Measurements from ENCODE around the gene SPN. TPM values are rescaled to one million over a fixed set of nuclear protein-coding genes. Genes with fewer than 3 reads are reported as not detected.

Gene SPN
- total and polyA plus RNA-seq, 9 of the 15 experiments (the other 6 are each of a cell fraction or from before 2014, with no cell fraction given): 24.3 to 225 (median 79.4) TPM

DNA sequence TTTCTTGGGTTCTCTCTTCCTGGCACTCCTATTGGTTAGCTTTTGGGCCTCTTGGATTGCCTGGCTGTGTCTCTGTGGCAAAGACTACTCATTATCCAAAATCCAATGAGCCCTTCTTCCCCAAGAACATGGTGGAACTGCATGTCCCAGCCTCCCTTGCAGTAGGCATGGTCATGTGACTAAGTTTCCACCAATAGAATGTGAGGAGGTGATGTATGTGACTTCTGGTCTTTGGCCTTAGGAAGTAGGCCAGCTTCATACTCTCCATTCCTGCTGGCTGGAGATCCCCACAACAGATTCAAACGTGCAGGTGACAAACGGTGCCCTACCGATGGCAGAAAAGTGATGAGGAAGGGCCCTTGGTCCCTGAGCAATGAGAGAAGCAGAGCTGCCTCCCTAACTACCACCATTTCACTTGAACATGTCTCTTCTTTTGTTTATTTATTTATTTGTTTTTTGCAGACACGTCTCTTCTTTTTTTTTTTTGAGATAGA, 17.3 kb upstream of the SPN start (continued):
- TF ChIP-seq SRSF9 (IDR thresholded peaks at IDR 0.05; ENCODE audit: borderline replicate concordance, low read depth, low read length) (no peak), SREBF2 (CRISPR knock-in tag; IDR thresholded peaks at IDR 0.05) (0 out of 2 replicates have a peak, but pooled peaks have one; percentile 64), ZC3H11A (IDR thresholded peaks at IDR 0.05; ENCODE audit: low read depth, low read length) (no peak), MTA3 (IDR thresholded peaks at IDR 0.05; ENCODE audit: borderline replicate concordance) (0 out of 2 replicates have a peak, but pooled peaks have one; percentile 34), XRCC5 (IDR thresholded peaks at IDR 0.05; ENCODE audit: low read depth, low read length) (no peak), MTA2 (IDR thresholded peaks at IDR 0.05; ENCODE audit: low read depth) (no peak), NCOA6 (IDR thresholded peaks at IDR 0.05) (no peak), FOXK2 (conservative IDR thresholded peaks at IDR 0.05 in 1 of 2, IDR thresholded peaks at IDR 0.05 in 1 of 2; ENCODE audit: low read depth in 2 of 2) (peak; percentile 14 to 53; a peak in 1 of 4 replicates), CBX3 (IDR thresholded peaks at IDR 0.05; ENCODE audit: borderline replicate concordance in 1 of 2, low read length in 2 of 2) (peak in 1 of 2 experiments; percentile 77; a peak in 2 of 3 replicates), ZFP36 (IDR thresholded peaks at IDR 0.05; ENCODE audit: low read depth, low read length, partially characterized antibody) (no peak), ZNF695 (CRISPR knock-in tag; IDR thresholded peaks at IDR 0.05) (no peak)
- TF ChIP-seq, protein P1, sequence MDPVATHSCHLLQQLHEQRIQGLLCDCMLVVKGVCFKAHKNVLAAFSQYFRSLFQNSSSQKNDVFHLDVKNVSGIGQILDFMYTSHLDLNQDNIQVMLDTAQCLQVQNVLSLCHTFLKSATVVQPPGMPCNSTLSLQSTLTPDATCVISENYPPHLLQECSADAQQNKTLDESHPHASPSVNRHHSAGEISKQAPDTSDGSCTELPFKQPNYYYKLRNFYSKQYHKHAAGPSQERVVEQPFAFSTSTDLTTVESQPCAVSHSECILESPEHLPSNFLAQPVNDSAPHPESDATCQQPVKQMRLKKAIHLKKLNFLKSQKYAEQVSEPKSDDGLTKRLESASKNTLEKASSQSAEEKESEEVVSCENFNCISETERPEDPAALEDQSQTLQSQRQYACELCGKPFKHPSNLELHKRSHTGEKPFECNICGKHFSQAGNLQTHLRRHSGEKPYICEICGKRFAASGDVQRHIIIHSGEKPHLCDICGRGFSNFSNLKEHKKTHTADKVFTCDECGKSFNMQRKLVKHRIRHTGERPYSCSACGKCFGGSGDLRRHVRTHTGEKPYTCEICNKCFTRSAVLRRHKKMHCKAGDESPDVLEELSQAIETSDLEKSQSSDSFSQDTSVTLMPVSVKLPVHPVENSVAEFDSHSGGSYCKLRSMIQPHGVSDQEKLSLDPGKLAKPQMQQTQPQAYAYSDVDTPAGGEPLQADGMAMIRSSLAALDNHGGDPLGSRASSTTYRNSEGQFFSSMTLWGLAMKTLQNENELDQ (CRISPR knock-in tag; IDR thresholded peaks at IDR 0.05; ENCODE audit: borderline replicate concordance): no peak
- TF ChIP-seq, protein P2, sequence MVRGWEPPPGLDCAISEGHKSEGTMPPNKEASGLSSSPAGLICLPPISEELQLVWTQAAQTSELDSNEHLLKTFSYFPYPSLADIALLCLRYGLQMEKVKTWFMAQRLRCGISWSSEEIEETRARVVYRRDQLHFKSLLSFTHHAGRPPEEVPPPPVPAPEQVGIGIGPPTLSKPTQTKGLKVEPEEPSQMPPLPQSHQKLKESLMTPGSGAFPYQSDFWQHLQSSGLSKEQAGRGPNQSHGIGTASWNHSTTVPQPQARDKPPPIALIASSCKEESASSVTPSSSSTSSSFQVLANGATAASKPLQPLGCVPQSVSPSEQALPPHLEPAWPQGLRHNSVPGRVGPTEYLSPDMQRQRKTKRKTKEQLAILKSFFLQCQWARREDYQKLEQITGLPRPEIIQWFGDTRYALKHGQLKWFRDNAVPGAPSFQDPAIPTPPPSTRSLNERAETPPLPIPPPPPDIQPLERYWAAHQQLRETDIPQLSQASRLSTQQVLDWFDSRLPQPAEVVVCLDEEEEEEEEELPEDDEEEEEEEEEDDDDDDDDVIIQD (CRISPR knock-in tag; IDR thresholded peaks at IDR 0.05): no peak
- TF ChIP-seq, protein P3, sequence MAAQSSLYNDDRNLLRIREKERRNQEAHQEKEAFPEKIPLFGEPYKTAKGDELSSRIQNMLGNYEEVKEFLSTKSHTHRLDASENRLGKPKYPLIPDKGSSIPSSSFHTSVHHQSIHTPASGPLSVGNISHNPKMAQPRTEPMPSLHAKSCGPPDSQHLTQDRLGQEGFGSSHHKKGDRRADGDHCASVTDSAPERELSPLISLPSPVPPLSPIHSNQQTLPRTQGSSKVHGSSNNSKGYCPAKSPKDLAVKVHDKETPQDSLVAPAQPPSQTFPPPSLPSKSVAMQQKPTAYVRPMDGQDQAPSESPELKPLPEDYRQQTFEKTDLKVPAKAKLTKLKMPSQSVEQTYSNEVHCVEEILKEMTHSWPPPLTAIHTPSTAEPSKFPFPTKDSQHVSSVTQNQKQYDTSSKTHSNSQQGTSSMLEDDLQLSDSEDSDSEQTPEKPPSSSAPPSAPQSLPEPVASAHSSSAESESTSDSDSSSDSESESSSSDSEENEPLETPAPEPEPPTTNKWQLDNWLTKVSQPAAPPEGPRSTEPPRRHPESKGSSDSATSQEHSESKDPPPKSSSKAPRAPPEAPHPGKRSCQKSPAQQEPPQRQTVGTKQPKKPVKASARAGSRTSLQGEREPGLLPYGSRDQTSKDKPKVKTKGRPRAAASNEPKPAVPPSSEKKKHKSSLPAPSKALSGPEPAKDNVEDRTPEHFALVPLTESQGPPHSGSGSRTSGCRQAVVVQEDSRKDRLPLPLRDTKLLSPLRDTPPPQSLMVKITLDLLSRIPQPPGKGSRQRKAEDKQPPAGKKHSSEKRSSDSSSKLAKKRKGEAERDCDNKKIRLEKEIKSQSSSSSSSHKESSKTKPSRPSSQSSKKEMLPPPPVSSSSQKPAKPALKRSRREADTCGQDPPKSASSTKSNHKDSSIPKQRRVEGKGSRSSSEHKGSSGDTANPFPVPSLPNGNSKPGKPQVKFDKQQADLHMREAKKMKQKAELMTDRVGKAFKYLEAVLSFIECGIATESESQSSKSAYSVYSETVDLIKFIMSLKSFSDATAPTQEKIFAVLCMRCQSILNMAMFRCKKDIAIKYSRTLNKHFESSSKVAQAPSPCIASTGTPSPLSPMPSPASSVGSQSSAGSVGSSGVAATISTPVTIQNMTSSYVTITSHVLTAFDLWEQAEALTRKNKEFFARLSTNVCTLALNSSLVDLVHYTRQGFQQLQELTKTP (IDR thresholded peaks at IDR 0.05; ENCODE audit: low read depth in 1 of 2, partially characterized antibody in 2 of 2): peak in 1 of 2 experiments; percentile 81
- TF ChIP-seq, protein P4, sequence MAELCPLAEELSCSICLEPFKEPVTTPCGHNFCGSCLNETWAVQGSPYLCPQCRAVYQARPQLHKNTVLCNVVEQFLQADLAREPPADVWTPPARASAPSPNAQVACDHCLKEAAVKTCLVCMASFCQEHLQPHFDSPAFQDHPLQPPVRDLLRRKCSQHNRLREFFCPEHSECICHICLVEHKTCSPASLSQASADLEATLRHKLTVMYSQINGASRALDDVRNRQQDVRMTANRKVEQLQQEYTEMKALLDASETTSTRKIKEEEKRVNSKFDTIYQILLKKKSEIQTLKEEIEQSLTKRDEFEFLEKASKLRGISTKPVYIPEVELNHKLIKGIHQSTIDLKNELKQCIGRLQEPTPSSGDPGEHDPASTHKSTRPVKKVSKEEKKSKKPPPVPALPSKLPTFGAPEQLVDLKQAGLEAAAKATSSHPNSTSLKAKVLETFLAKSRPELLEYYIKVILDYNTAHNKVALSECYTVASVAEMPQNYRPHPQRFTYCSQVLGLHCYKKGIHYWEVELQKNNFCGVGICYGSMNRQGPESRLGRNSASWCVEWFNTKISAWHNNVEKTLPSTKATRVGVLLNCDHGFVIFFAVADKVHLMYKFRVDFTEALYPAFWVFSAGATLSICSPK (IDR thresholded peaks at IDR 0.05; ENCODE audit: borderline replicate concordance): no peak
- TF ChIP-seq, protein P5, sequence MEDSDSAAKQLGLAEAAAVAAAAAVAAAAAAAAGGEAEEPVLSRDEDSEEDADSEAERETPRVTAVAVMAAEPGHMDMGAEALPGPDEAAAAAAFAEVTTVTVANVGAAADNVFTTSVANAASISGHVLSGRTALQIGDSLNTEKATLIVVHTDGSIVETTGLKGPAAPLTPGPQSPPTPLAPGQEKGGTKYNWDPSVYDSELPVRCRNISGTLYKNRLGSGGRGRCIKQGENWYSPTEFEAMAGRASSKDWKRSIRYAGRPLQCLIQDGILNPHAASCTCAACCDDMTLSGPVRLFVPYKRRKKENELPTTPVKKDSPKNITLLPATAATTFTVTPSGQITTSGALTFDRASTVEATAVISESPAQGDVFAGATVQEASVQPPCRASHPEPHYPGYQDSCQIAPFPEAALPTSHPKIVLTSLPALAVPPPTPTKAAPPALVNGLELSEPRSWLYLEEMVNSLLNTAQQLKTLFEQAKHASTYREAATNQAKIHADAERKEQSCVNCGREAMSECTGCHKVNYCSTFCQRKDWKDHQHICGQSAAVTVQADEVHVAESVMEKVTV (CRISPR knock-in tag; IDR thresholded peaks at IDR 0.05): no peak
